OCI-LY7 (cell line): ENCODE results near the gene C20orf173. TPM values are rescaled to one million over a fixed set of nuclear protein-coding genes. Genes with fewer than 3 reads are reported as not detected.

Source experiments
- BruUV-seq: library from RNA; stranded (reverse); fragments of 400-500 nt; replicated peaks from 2 replicates; lab custom pipeline; 2021; lab: Mats Ljungman, UMichigan
- CTCF ChIA-PET: fragments of 300-600 bp; sonication (Branson Sonifier 250); formaldehyde crosslinking; loops from one replicate; lab custom pipeline; 2022; ENCODE audit warnings: antibody characterized with exemption; ENCODE audit not compliant: unreplicated experiment; lab: Charles Lee
- POLR2A ChIA-PET: fragments of 300-600 bp; sonication (Branson Sonifier 250); formaldehyde crosslinking; loops from one replicate; lab custom pipeline; 2022; ENCODE audit warnings: antibody characterized with exemption; lab: Charles Lee
- DNase-seq: peaks from one replicate; pipeline ENCODE4 v3.0.0-alpha.2; 2015; ENCODE audit warnings: low spot score
- H2AFZ ChIP-seq: fragments of 200-600 bp; sonication (generic), shearing (Covaris generic); 2 replicates; pipeline ENCODE4 v1.6.1; 2014; ENCODE audit warnings: mild to moderate bottlenecking, antibody characterized with exemption, low read length, moderate library complexity
- H3K27ac ChIP-seq: fragments of 200-600 bp; sonication (generic); 2 replicates; pipeline ENCODE4 v1.5.1; 2014; ENCODE audit warnings: mixed run types, low read depth, mild to moderate bottlenecking, moderate library complexity, low read length, inconsistent platforms; ENCODE audit not compliant: poor library complexity, severe bottlenecking
- H3K36me3 ChIP-seq: fragments of 200-600 bp; sonication (generic); 2 replicates; pipeline ENCODE4 v1.6.1; 2014; ENCODE audit warnings: mild to moderate bottlenecking, antibody characterized with exemption, low read length, moderate library complexity, mixed read lengths; ENCODE audit not compliant: insufficient read depth
- H3K4me1 ChIP-seq: fragments of 200-600 bp; sonication (generic); 2 replicates; pipeline ENCODE4 v1.5.1; 2014; ENCODE audit warnings: mild to moderate bottlenecking, low read length; ENCODE audit not compliant: insufficient read depth, poor library complexity, severe bottlenecking
- H3K4me2 ChIP-seq: fragments of 200-600 bp; sonication (generic); 2 replicates; pipeline ENCODE4 v1.6.1; 2014; ENCODE audit warnings: mild to moderate bottlenecking, low read length
- H3K4me3 ChIP-seq: fragments of 200-600 bp; sonication (generic); 2 replicates; pipeline ENCODE4 v1.5.1; 2014; ENCODE audit warnings: mild to moderate bottlenecking, low read depth, low read length; ENCODE audit not compliant: poor library complexity, severe bottlenecking
- H3K79me2 ChIP-seq: fragments of 200-600 bp; sonication (generic); 2 replicates; pipeline ENCODE4 v1.6.1; 2016; ENCODE audit warnings: low read depth, mild to moderate bottlenecking, low read length, moderate library complexity, mixed read lengths; ENCODE audit not compliant: insufficient read depth
- H3K9me2 ChIP-seq: fragments of 200-600 bp; sonication (generic); 2 replicates; pipeline ENCODE4 v1.6.1; 2016; ENCODE audit warnings: mild to moderate bottlenecking, low read length, mixed read lengths; ENCODE audit not compliant: insufficient read depth
- H3K9me3 ChIP-seq: fragments of 200-600 bp; sonication (generic); 2 replicates; pipeline ENCODE4 v1.6.1; 2014; ENCODE audit warnings: mild to moderate bottlenecking, mixed run types, low read length, mixed read lengths
- H4K20me1 ChIP-seq: fragments of 200-600 bp; sonication (generic); 2 replicates; pipeline ENCODE4 v1.6.1; 2014; ENCODE audit warnings: mild to moderate bottlenecking, antibody characterized with exemption, low read length, moderate library complexity, mixed read lengths; ENCODE audit not compliant: insufficient read depth
- EZH2phosphoT487 ChIP-seq: fragments of 200-600 bp; sonication (generic); IDR thresholded peaks from 2 replicates; pipeline ENCODE4 v1.6.1; 2018; ENCODE audit warnings: low read depth, borderline replicate concordance, mild to moderate bottlenecking, mixed run types, antibody characterized with exemption, low read length, moderate library complexity, mixed read lengths
- intact Hi-C: fragments of 100-400 bp; cut with micrococcal nuclease; formaldehyde crosslinking; loops from one replicate; pipeline ENCODE4 v1.10.0; 2022; ENCODE audit not compliant: unreplicated experiment
- total RNA-seq, 2 experiments: library from RNA; depleted of rRNA in 1 of 2; stranded (reverse); fragments of >200 nt in 1 of 2; shearing (Covaris generic) in 1 of 2; gene quantifications; 2 replicates each; pipeline ENCODE4 v1.2.3, GENCODE V29; 2014 to 2022
- TF ChIP-seq, protein P1 (sequence below): fragments of 200-600 bp; sonication (generic); conservative IDR thresholded peaks from 2 replicates; pipeline ENCODE4 v1.5.1; 2014; ENCODE audit warnings: mild to moderate bottlenecking, antibody characterized with exemption, low read length, moderate library complexity, mixed read lengths

Gene C20orf173
- total RNA-seq, 2 experiments from 2014 or later: not detected

DNA sequence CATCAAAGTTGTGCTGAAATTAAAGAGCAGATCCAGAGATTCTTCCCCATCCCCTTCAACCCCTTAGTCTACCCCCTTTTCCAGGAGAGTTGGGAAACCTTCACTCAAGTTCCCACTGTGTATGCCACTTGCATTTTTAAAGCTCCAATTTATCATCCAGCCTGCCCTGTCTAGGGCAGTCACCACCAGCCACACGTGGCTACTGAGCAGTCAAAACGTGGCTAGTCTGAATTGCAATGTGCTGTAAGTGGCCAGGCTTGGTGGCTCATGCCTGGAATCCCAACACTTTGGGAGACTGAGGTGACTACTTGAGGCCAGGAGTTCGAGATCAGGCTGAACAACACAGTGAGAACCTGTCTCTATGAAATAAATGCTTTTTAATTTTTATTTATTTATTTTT is 47.4 kb upstream of the C20orf173 start:
- intact Hi-C loops: no loop called here
- POLR2A ChIA-PET: no interaction called here

GRCh38 chr20:35575958-35576357 is 46.5 kb upstream of the C20orf173 start:
- H4K20me1 ChIP-seq: no peaks in the 10 kb centered on the region
- no peak overlapping the region for H3K27ac ChIP-seq
- no peak overlapping the region for H3K4me3 ChIP-seq
- no peaks in the 10 kb centered on the region for H3K9me2 ChIP-seq
- POLR2A ChIA-PET: interaction anchor here (0.5 to 0.6 kb wide), 3 partner anchors 85 to 309 kb away, joined by 3 to 15 read pairs (median 3); no protein-coding TSS in a partner anchor
- H3K4me1 ChIP-seq: no peaks in the 10 kb centered on the region
- H2AFZ ChIP-seq: no peak overlapping the region
- CTCF ChIA-PET: no interaction called here
- H3K4me2 ChIP-seq: no peak overlapping the region
- peaks cover 5% of the 10 kb centered on the region; the same call in 1 of the 2 replicates for H3K9me3 ChIP-seq
- intact Hi-C loops: no loop called here
- H3K79me2 ChIP-seq: no peaks in the 10 kb centered on the region
- TF ChIP-seq EZH2phosphoT487: no peak
- TF ChIP-seq, protein P1, sequence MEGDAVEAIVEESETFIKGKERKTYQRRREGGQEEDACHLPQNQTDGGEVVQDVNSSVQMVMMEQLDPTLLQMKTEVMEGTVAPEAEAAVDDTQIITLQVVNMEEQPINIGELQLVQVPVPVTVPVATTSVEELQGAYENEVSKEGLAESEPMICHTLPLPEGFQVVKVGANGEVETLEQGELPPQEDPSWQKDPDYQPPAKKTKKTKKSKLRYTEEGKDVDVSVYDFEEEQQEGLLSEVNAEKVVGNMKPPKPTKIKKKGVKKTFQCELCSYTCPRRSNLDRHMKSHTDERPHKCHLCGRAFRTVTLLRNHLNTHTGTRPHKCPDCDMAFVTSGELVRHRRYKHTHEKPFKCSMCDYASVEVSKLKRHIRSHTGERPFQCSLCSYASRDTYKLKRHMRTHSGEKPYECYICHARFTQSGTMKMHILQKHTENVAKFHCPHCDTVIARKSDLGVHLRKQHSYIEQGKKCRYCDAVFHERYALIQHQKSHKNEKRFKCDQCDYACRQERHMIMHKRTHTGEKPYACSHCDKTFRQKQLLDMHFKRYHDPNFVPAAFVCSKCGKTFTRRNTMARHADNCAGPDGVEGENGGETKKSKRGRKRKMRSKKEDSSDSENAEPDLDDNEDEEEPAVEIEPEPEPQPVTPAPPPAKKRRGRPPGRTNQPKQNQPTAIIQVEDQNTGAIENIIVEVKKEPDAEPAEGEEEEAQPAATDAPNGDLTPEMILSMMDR: no peak
- no TSS peak for BruUV-seq
- no peaks in the 10 kb centered on the region for H3K36me3 ChIP-seq
- DNase-seq: no peak

More for the DNA sequence above, 47.4 kb upstream of the C20orf173 start:
- CTCF ChIA-PET: no interaction called here
- Histone ChIP-seq H3K4me1 (no peaks in the 10 kb centered on the region), H3K9me3 (peaks cover 5% of the 10 kb centered on the region; the same call in 1 of the 2 replicates), H3K4me3 (no peak overlapping the region), H3K36me3 (no peaks in the 10 kb centered on the region), H3K27ac (no peak overlapping the region), H3K9me2 (no peaks in the 10 kb centered on the region), H3K4me2 (no peak overlapping the region), H4K20me1 (no peaks in the 10 kb centered on the region), H2AFZ (no peak overlapping the region), H3K79me2 (no peaks in the 10 kb centered on the region)
- no TSS peak for BruUV-seq
- no peak for DNase-seq
- TF ChIP-seq, protein P1: no peak
- TF ChIP-seq EZH2phosphoT487: no peak

GRCh38 chr20:35572838-35573237 is 43.4 kb upstream of the C20orf173 start:
- Histone ChIP-seq H3K9me2 (no peaks in the 10 kb centered on the region), H3K4me3 (no peak overlapping the region), H2AFZ (no peak overlapping the region), H3K9me3 (peaks cover 5% of the 10 kb centered on the region; the same call in 1 of the 2 replicates), H3K4me1 (peaks cover 4% of the 10 kb centered on the region), H4K20me1 (no peaks in the 10 kb centered on the region), H3K27ac (no peak overlapping the region), H3K36me3 (no peaks in the 10 kb centered on the region), H3K79me2 (no peaks in the 10 kb centered on the region), H3K4me2 (no peak overlapping the region)
- TF ChIP-seq, protein P1: no peak
- no peak for TF ChIP-seq EZH2phosphoT487
- intact Hi-C loops: no loop called here
- no peak for DNase-seq
- BruUV-seq: no TSS peak
- ChIA-PET CTCF (no interaction called here), POLR2A (interaction anchor here (0.7 kb wide), 1 partner anchor 388 kb away, joined by 3 read pairs; no protein-coding TSS in a partner anchor)
